H1 (cell line): Measurements from ENCODE around the gene BRIP1. TPM values are rescaled to one million over a fixed set of nuclear protein-coding genes. Genes with fewer than 3 reads are reported as not detected.

Experiments
- CTCF ChIA-PET: fragments of 300-600 bp; sonication (Branson Sonifier 250); formaldehyde crosslinking; loops from one replicate; lab custom pipeline; 2021; ENCODE audit not compliant: partially characterized antibody; lab: Charles Lee
- POLR2A ChIA-PET: fragments of 300-600 bp; sonication (Branson Sonifier 250); formaldehyde crosslinking; loops from one replicate; lab custom pipeline; 2021; ENCODE audit warnings: inconsistent platforms; ENCODE audit not compliant: partially characterized antibody; lab: Charles Lee
- DNase-seq, 2 experiments: peaks; one replicate each; pipeline versions ENCODE4 v3.0.0 to v3.0.0-alpha.2; 2010 to 2022; ENCODE audit warnings: low spot score in 2 of 2, low read depth in 1 of 2, mixed read lengths in 1 of 2
- FAIRE-seq: peaks from 2 replicates; lab custom pipeline; 2011; peaks lifted over from hg19 to GRCh38; lab: Jason Lieb, UNC
- H2AFZ ChIP-seq: 2 replicates; pipeline ENCODE4 v1.8.1; 2012; ENCODE audit warnings: low read length, inconsistent platforms
- H2AK5ac ChIP-seq: 2 replicates; pipeline ENCODE4 v1.6.1; 2013; ENCODE audit warnings: low read depth, low read length
- H2BK120ac ChIP-seq: replicated peaks from 2 replicates; pipeline ENCODE3; 2013; ENCODE audit warnings: low read depth, low read length, inconsistent platforms
- H2BK12ac ChIP-seq: 2 replicates; pipeline ENCODE4 v1.6.1; 2013; ENCODE audit warnings: low read depth, low read length
- H2BK15ac ChIP-seq: 2 replicates; pipeline ENCODE4 v1.6.1; 2013; ENCODE audit warnings: low read length
- H2BK20ac ChIP-seq: 2 replicates; pipeline ENCODE4 v1.6.1; 2013; ENCODE audit warnings: low read length
- H2BK5ac ChIP-seq: 2 replicates; pipeline ENCODE4 v1.6.1; 2013; ENCODE audit warnings: low read depth, low read length
- H3K14ac ChIP-seq: 2 replicates; pipeline ENCODE4 v1.6.1; 2013; ENCODE audit warnings: inconsistent platforms; ENCODE audit not compliant: insufficient read length
- H3K18ac ChIP-seq: 2 replicates; pipeline ENCODE4 v1.6.1; 2013; ENCODE audit warnings: low read length; ENCODE audit errors: extremely low read depth
- H3K23ac ChIP-seq: 2 replicates; pipeline ENCODE4 v1.6.1; 2013; ENCODE audit warnings: inconsistent platforms; ENCODE audit not compliant: insufficient read length
- H3K23me2 ChIP-seq: 2 replicates; pipeline ENCODE4 v1.6.1; 2013; ENCODE audit warnings: low read depth, low read length
- H3K27ac ChIP-seq: 2 replicates; pipeline ENCODE4 v1.6.1; 2011; ENCODE audit warnings: low read depth, low read length, inconsistent platforms
- H3K27me3 ChIP-seq, 4 experiments: replicated peaks in 1 of 4; 1 replicate in 1 of 4; 2 replicates in 3 of 4; pipeline versions ENCODE4 v1.6.1 to v1.8.1; 2011 to 2013; ENCODE audit warnings: low read length in 3 of 4, mild to moderate bottlenecking in 3 of 4, inconsistent platforms in 2 of 4, mixed read lengths in 2 of 4, moderate library complexity in 1 of 4; ENCODE audit not compliant: control insufficient read depth in 3 of 4, insufficient read depth in 3 of 4; ENCODE audit errors: extremely low read depth in 1 of 4
- H3K36me3 ChIP-seq, 4 experiments: 2 replicates each; pipeline versions ENCODE4 v1.6.1 to v1.8.1; 2011 to 2013; ENCODE audit warnings: mild to moderate bottlenecking in 4 of 4, low read length in 3 of 4, moderate library complexity in 2 of 4, control low read depth in 1 of 4, inconsistent platforms in 1 of 4; ENCODE audit not compliant: insufficient read depth in 4 of 4, control insufficient read depth in 2 of 4
- H3K4ac ChIP-seq: replicated peaks from 2 replicates; pipeline ENCODE3; 2013; ENCODE audit warnings: low read length, low read depth, mixed read lengths, inconsistent platforms; ENCODE audit not compliant: insufficient read length
- H3K4me1 ChIP-seq, 4 experiments: replicated peaks in 1 of 4; 1 replicate in 1 of 4; 2 replicates in 3 of 4; pipeline versions ENCODE4 v1.6.1 to v1.8.1; 2011 to 2013; ENCODE audit warnings: low read length in 3 of 4, inconsistent platforms in 2 of 4, mixed read lengths in 1 of 4; ENCODE audit not compliant: insufficient read depth in 4 of 4, control insufficient read depth in 3 of 4
- H3K4me2 ChIP-seq, 2 experiments: 2 replicates each; pipeline versions ENCODE4 v1.6.1 to v1.8.1; 2011 to 2013; ENCODE audit warnings: low read depth in 2 of 2, low read length in 2 of 2, control low read depth in 1 of 2, inconsistent platforms in 1 of 2, mild to moderate bottlenecking in 1 of 2; ENCODE audit not compliant: insufficient read depth in 1 of 2
- H3K4me3 ChIP-seq, 4 experiments: fragments of 200-600, 300-600 bp in 1 of 4; sonication (generic), shearing (Covaris generic), sonication (Bioruptor Twin) in 1 of 4; 2 replicates each; pipeline versions ENCODE4 v1.5.1 to v1.8.1; 2011 to 2016; ENCODE audit warnings: low read length in 4 of 4, low read depth in 3 of 4, control low read depth in 2 of 4, inconsistent platforms in 2 of 4, mild to moderate bottlenecking in 2 of 4, mixed read lengths in 1 of 4, moderate library complexity in 1 of 4; ENCODE audit not compliant: insufficient read depth in 2 of 4; ENCODE audit errors: extremely low read depth in 1 of 4
- H3K56ac ChIP-seq: replicated peaks from 2 replicates; pipeline ENCODE3; 2013; ENCODE audit warnings: low read depth, mild to moderate bottlenecking, mixed read lengths, low read length, inconsistent platforms; ENCODE audit not compliant: insufficient read length
- H3K79me1 ChIP-seq: 2 replicates; pipeline ENCODE4 v1.6.1; 2013; ENCODE audit warnings: low read depth, low read length, control low read depth
- H3K79me2 ChIP-seq, 2 experiments: 2 replicates each; pipeline versions ENCODE4 v1.6.1 to v1.8.1; 2012 to 2013; ENCODE audit warnings: low read length in 2 of 2, mild to moderate bottlenecking in 2 of 2, inconsistent platforms in 1 of 2; ENCODE audit not compliant: insufficient read depth in 2 of 2, control insufficient read depth in 1 of 2
- H3K9ac ChIP-seq, 4 experiments: replicated peaks in 1 of 4; 1 replicate in 1 of 4; 2 replicates in 3 of 4; pipeline versions ENCODE4 v1.6.1 to v1.8.1; 2011 to 2013; ENCODE audit warnings: low read depth in 3 of 4, low read length in 3 of 4, control low read depth in 2 of 4, mild to moderate bottlenecking in 2 of 4, moderate library complexity in 2 of 4, inconsistent platforms in 1 of 4; ENCODE audit errors: extremely low read depth in 1 of 4
- H3K9me3 ChIP-seq, 2 experiments: 2 replicates each; pipeline versions ENCODE4 v1.6.1 to v1.8.1; 2012 to 2013; ENCODE audit warnings: mild to moderate bottlenecking in 2 of 2, moderate library complexity in 2 of 2, control low read depth in 1 of 2, inconsistent platforms in 1 of 2, low read depth in 1 of 2, low read length in 1 of 2, mixed read lengths in 1 of 2; ENCODE audit not compliant: insufficient read depth in 2 of 2
- H4K20me1 ChIP-seq, 2 experiments: replicated peaks in 1 of 2; 2 replicates each; pipeline versions ENCODE3 to v1.8.1; 2011 to 2013; ENCODE audit warnings: inconsistent platforms in 2 of 2, low read length in 2 of 2, mild to moderate bottlenecking in 1 of 2; ENCODE audit not compliant: insufficient read depth in 2 of 2, control insufficient read depth in 1 of 2
- H4K5ac ChIP-seq: 2 replicates; pipeline ENCODE4 v1.6.1; 2013; ENCODE audit warnings: low read length, low read depth, mixed read lengths, inconsistent platforms; ENCODE audit not compliant: insufficient read length
- H4K8ac ChIP-seq: 2 replicates; pipeline ENCODE4 v1.8.0; 2013; ENCODE audit warnings: mild to moderate bottlenecking, moderate library complexity, low read length, inconsistent platforms; ENCODE audit not compliant: insufficient read depth; ENCODE audit errors: extremely low read depth
- H4K91ac ChIP-seq: replicated peaks from 2 replicates; pipeline ENCODE3; 2013; ENCODE audit warnings: low read length, mixed read lengths, inconsistent platforms; ENCODE audit not compliant: insufficient read length
- BACH1 ChIP-seq: IDR thresholded peaks from 2 replicates; pipeline ENCODE4 v1.6.1; 2012; ENCODE audit warnings: low read length, improper control_type of control experiment
- CREB1 ChIP-seq: IDR thresholded peaks from 2 replicates; pipeline ENCODE4 v1.6.1; 2012; ENCODE audit warnings: inconsistent platforms
- E2F6 ChIP-seq: IDR thresholded peaks from 2 replicates; pipeline ENCODE4 v1.6.1; 2012; ENCODE audit warnings: inconsistent platforms
- FOSL1 ChIP-seq: IDR thresholded peaks from 2 replicates; pipeline ENCODE4 v1.6.1; 2011; ENCODE audit warnings: mild to moderate bottlenecking, low read depth, low read length, moderate library complexity; ENCODE audit not compliant: insufficient read depth
- HDAC2 ChIP-seq, 2 experiments: fragments of 300-600 bp in 1 of 2; sonication (generic) in 1 of 2; IDR thresholded peaks; 2 replicates each; pipeline ENCODE4 v1.6.1; 2011 to 2012; ENCODE audit warnings: low read depth in 2 of 2, low read length in 2 of 2, mild to moderate bottlenecking in 2 of 2, moderate library complexity in 2 of 2, borderline replicate concordance in 1 of 2, inconsistent platforms in 1 of 2
- HDAC6 ChIP-seq: IDR thresholded peaks from one replicate; pipeline ENCODE4 v1.7.1; 2012; ENCODE audit warnings: low read depth, mild to moderate bottlenecking, inconsistent platforms, low read length, moderate library complexity
- KDM4A ChIP-seq: IDR thresholded peaks from one replicate; pipeline ENCODE4 v1.7.1; 2012; ENCODE audit warnings: low read depth, mild to moderate bottlenecking, moderate library complexity, low read length, inconsistent platforms; ENCODE audit not compliant: severe bottlenecking
- KDM5A ChIP-seq: fragments of 200-600 bp; IDR thresholded peaks from 2 replicates; pipeline ENCODE4 v1.7.1; 2012; ENCODE audit warnings: mild to moderate bottlenecking, low read length, inconsistent platforms, mixed read lengths
- PHF8 ChIP-seq: fragments of 200-600 bp; sonication (generic); conservative IDR thresholded peaks from 2 replicates; pipeline ENCODE4 v1.7.1; 2012; ENCODE audit warnings: low read depth, mild to moderate bottlenecking, inconsistent platforms, low read length, moderate library complexity
- RNF2 ChIP-seq: fragments of 200-900, 300-1000 bp; sonication (generic); IDR thresholded peaks from 2 replicates; pipeline ENCODE4 v1.7.1; 2016; ENCODE audit warnings: borderline replicate concordance, low read depth, mild to moderate bottlenecking, antibody characterized with exemption, low read length; ENCODE audit not compliant: poor library complexity, severe bottlenecking; ENCODE audit errors: missing control alignments
- SP4 ChIP-seq: IDR thresholded peaks from 2 replicates; pipeline ENCODE4 v1.6.1; 2012; ENCODE audit warnings: low read length, inconsistent platforms
- WGBS, 2 experiments: shearing (Covaris generic) in 1 of 2; methylation state at CpG; one replicate each; pipeline versions ENCODE4 v1.1.6 to v1.1.7; 2013 to 2015; ENCODE audit warnings: low lambda C conversion rate in 2 of 2, mixed read lengths in 2 of 2, inconsistent platforms in 1 of 2, low coverage in 1 of 2, missing lambda C conversion rate in 1 of 2; ENCODE audit not compliant: insufficient replicate concordance in 2 of 2, insufficient coverage in 1 of 2, insufficient read length in 1 of 2; ENCODE audit errors: extremely low coverage in 1 of 2, missing lambda C conversion rate in 1 of 2; 5-methylcytosine and 5-hydroxymethylcytosine counted together
- polyA plus RNA-seq, 7 experiments: library from polyadenylated mRNA; depleted of rRNA in 3 of 7; stranded (reverse) in 5 of 7; unstranded in 2 of 7; fragments of >200 nt in 5 of 7; fragments of 200-250 nt in 2 of 7; gene quantifications; 1 replicate in 5 of 7; 2 replicates in 1 of 7; 4 replicates in 1 of 7; pipeline versions ENCODE4 v1.2.1 to v1.2.3, GENCODE V29; 2011 to 2013; ENCODE audit warnings: missing spikeins in 2 of 7, mixed read lengths in 2 of 7
- total RNA-seq: library from RNA; stranded (reverse); fragmentation: NEBNext Ultra II Directional; extraction: Animal tissue kit (Norgen Biotek cat#: 25700); gene quantifications from 2 replicates; pipeline ENCODE4 v1.2.1, GENCODE V29; 2021
- TF ChIP-seq, protein P1 (sequence below): IDR thresholded peaks from 2 replicates; pipeline ENCODE4 v1.6.1; 2011; ENCODE audit warnings: low read length, improper control_type of control experiment

The BRIP1 gene
- total and polyA plus RNA-seq, 2 of the 8 experiments (the other 6 are each of a cell fraction or from before 2014, with no cell fraction given): 5.8 to 19.2 TPM

DNA sequence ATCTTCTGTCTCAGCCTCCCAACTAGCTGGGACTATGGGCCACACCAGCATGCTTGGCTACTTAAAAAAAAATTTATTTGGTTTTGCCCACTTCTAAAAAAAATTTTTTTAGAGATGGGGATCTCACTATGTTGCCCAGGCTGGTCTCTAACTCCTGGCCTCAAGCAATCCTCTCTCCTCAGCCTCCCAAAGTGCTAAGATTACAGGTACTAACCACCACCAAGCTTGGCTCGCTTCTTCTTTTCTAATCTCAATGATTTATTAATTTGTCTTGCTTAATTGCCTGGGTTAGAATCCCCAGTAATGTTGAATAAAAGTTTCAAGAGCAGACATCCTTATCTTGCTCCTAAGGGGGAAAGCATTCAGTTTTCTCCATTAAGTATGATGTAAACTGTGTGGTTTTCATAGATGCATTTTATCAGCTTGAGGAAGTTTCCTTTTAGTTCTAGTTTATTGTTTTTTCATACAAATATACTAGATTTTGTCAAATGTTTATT is 206.6 kb downstream of the BRIP1 start:
- Histone ChIP-seq H3K9me3 (no peaks in the 10 kb centered on the region; a peak in 1 of 4 replicates), H2BK5ac (no peak overlapping the region), H2BK20ac (no peak overlapping the region), H3K9ac (no peak overlapping the region), H2BK12ac (no peak overlapping the region), H3K27ac (no peak overlapping the region), H2BK120ac (no peak overlapping the region), H4K8ac (no peak overlapping the region), H3K4me1 (no peaks in the 10 kb centered on the region), H3K18ac (no peak overlapping the region), H3K23ac (no peak overlapping the region), H3K4me2 (no peak overlapping the region), H4K91ac (no peak overlapping the region), H4K5ac (no peak overlapping the region), H4K20me1 (no peaks in the 10 kb centered on the region), H3K79me2 (no peaks in the 10 kb centered on the region), H3K27me3 (no peaks in the 10 kb centered on the region), H3K14ac (no peak overlapping the region), H2AK5ac (no peak overlapping the region), H2AFZ (no peak overlapping the region), H3K4ac (no peak overlapping the region), H3K23me2 (no peaks in the 10 kb centered on the region), H3K4me3 (no peak overlapping the region), H3K79me1 (no peaks in the 10 kb centered on the region), H3K56ac (no peak overlapping the region), H2BK15ac (no peak overlapping the region), H3K36me3 (no peaks in the 10 kb centered on the region)
- FAIRE-seq (no peak), DNase-seq (no peak)
- POLR2A ChIA-PET: no interaction called here
- 76% methylated on average over 1 of the region's 1 CpG; no CpG with 5 or more reads in 1 of the 2 experiments for WGBS, 2 experiments
- CTCF ChIA-PET: no interaction called here
- TF ChIP-seq BACH1 (no peak), KDM5A (no peak), PHF8 (no peak), KDM4A (no peak), FOSL1 (no peak), CREB1 (no peak), SP4 (no peak), E2F6 (no peak), HDAC2 (IDR thresholded peaks at IDR 0.05; ENCODE audit: borderline replicate concordance in 1 of 2, low read depth in 2 of 2, low read length in 2 of 2) (no peak), RNF2 (no peak), HDAC6 (no peak)
- TF ChIP-seq, protein P1, sequence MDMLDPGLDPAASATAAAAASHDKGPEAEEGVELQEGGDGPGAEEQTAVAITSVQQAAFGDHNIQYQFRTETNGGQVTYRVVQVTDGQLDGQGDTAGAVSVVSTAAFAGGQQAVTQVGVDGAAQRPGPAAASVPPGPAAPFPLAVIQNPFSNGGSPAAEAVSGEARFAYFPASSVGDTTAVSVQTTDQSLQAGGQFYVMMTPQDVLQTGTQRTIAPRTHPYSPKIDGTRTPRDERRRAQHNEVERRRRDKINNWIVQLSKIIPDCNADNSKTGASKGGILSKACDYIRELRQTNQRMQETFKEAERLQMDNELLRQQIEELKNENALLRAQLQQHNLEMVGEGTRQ: no peak
